A673 (cell line): ENCODE data around the gene CHRNA9. TPM values are rescaled to one million over a fixed set of nuclear protein-coding genes. Genes with fewer than 3 reads are reported as not detected.

Experiments
- BruUV-seq: library from RNA; stranded (reverse); fragments of 400-500 nt; replicated peaks from 2 replicates; lab custom pipeline; 2021; lab: Mats Ljungman, UMichigan
- CTCF ChIA-PET: fragments of 300-600 bp; sonication (Branson Sonifier 250); formaldehyde crosslinking; loops from one replicate; lab custom pipeline; 2022; ENCODE audit warnings: antibody characterized with exemption; lab: Charles Lee
- POLR2A ChIA-PET: fragments of 300-600 bp; sonication (Branson Sonifier 250); formaldehyde crosslinking; loops from one replicate; lab custom pipeline; 2022; ENCODE audit warnings: antibody characterized with exemption; ENCODE audit not compliant: low non-redundant PET; lab: Charles Lee
- DNase-seq: peaks from one replicate; pipeline ENCODE4 v3.0.0-alpha.2; 2015; ENCODE audit warnings: low spot score
- H3K27ac ChIP-seq: fragments of 200-600 bp; sonication (generic); 2 replicates; pipeline ENCODE4 v1.5.1; 2016; ENCODE audit warnings: mixed run types, low read depth, mild to moderate bottlenecking, mixed read lengths, antibody characterized with exemption, low read length; ENCODE audit not compliant: poor library complexity, severe bottlenecking
- H3K27me3 ChIP-seq: fragments of 200-600 bp; sonication (generic); replicated peaks from 2 replicates; pipeline ENCODE4 v1.6.1; 2017; ENCODE audit warnings: mixed run types, low read depth, mild to moderate bottlenecking, mixed read lengths, antibody characterized with exemption, low read length; ENCODE audit not compliant: insufficient read depth, poor library complexity
- H3K36me3 ChIP-seq: fragments of 200-600 bp; sonication (generic); 2 replicates; pipeline ENCODE4 v1.6.1; 2016; ENCODE audit warnings: mixed run types, mild to moderate bottlenecking, mixed read lengths, antibody characterized with exemption, low read length; ENCODE audit not compliant: insufficient read depth, poor library complexity, severe bottlenecking
- H3K4me1 ChIP-seq: fragments of 200-600 bp; sonication (generic); 2 replicates; pipeline ENCODE4 v1.6.1; 2017; ENCODE audit warnings: mixed run types, mild to moderate bottlenecking, mixed read lengths, antibody characterized with exemption, low read length; ENCODE audit not compliant: insufficient read depth, poor library complexity, severe bottlenecking
- H3K4me3 ChIP-seq: fragments of 200-600 bp; sonication (generic); 2 replicates; pipeline ENCODE4 v1.5.1; 2016; ENCODE audit warnings: low read depth, mixed run types, mild to moderate bottlenecking, mixed read lengths, low read length; ENCODE audit not compliant: poor library complexity, severe bottlenecking
- H3K9me3 ChIP-seq: fragments of 200-600 bp; sonication (generic); 2 replicates; pipeline ENCODE4 v1.6.1; 2016; ENCODE audit warnings: mixed run types, low read depth, mild to moderate bottlenecking, mixed read lengths, antibody characterized with exemption, low read length; ENCODE audit not compliant: poor library complexity, severe bottlenecking
- EZH2 ChIP-seq: fragments of 200-600 bp; sonication (generic); IDR thresholded peaks from 2 replicates; pipeline ENCODE4 v1.6.1; 2017; ENCODE audit warnings: borderline replicate concordance, low read depth, mild to moderate bottlenecking, mixed read lengths, antibody characterized with exemption, low read length; ENCODE audit not compliant: poor library complexity, severe bottlenecking
- intact Hi-C: fragments of 100-400 bp; cut with micrococcal nuclease; formaldehyde crosslinking; loops from one replicate; pipeline ENCODE4 v1.10.0; 2022; ENCODE audit not compliant: unreplicated experiment
- total RNA-seq: library from RNA; stranded (reverse); gene quantifications from 2 replicates; pipeline ENCODE4 v1.2.3, GENCODE V29; 2021
- TF ChIP-seq, protein P1 (sequence below): fragments of 300-800, 200-600 bp; sonication (generic); conservative IDR thresholded peaks from 2 replicates; pipeline ENCODE4 v1.5.1; 2017; ENCODE audit warnings: low read depth, mild to moderate bottlenecking, antibody characterized with exemption, low read length, moderate library complexity, mixed read lengths

The CHRNA9 gene
- total RNA-seq, 1 experiment from 2014 or later = 1.5 TPM

DNA sequence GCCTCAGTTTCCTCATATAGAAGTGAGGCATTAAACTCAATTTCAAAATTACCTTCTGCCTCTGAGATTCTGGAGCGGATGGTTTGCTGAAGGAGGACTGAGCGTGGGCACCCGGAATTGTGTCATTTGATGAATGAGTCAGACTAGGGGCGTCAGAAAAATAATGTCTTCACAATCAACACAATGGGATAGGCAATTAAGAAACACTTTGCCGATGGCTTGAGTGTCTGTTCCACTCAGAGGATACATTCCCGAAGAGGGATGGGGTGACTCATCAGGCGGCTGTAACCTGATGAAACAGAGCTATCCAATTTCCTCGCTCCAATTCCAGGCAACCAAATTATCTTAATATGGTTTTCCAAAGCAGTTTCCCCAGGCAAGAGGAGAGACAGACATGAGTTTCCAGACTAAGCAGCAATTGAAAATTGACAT is 1.2 kb upstream of the CHRNA9 start:
- Histone ChIP-seq H3K4me1 (peaks cover 36% of the 10 kb centered on the region), H3K27me3 (no peaks in the 10 kb centered on the region), H3K36me3 (no peaks in the 10 kb centered on the region), H3K4me3 (no peak overlapping the region), H3K27ac (peak overlapping the region; percentile 72), H3K9me3 (no peaks in the 10 kb centered on the region)
- BruUV-seq = no TSS peak
- intact Hi-C loops = no loop called here
- DNase-seq = peak; percentile 94
- CTCF ChIA-PET = interaction anchor here (0.7 to 2.5 kb wide), 2 partner anchors 9 to 17 kb away, joined by 4 to 20 read pairs; no protein-coding TSS in a partner anchor
- POLR2A ChIA-PET = interaction anchor here (0.8 kb wide), 1 partner anchor 62 kb away, joined by 9 read pairs; no protein-coding TSS in a partner anchor
- TF ChIP-seq, protein P1, sequence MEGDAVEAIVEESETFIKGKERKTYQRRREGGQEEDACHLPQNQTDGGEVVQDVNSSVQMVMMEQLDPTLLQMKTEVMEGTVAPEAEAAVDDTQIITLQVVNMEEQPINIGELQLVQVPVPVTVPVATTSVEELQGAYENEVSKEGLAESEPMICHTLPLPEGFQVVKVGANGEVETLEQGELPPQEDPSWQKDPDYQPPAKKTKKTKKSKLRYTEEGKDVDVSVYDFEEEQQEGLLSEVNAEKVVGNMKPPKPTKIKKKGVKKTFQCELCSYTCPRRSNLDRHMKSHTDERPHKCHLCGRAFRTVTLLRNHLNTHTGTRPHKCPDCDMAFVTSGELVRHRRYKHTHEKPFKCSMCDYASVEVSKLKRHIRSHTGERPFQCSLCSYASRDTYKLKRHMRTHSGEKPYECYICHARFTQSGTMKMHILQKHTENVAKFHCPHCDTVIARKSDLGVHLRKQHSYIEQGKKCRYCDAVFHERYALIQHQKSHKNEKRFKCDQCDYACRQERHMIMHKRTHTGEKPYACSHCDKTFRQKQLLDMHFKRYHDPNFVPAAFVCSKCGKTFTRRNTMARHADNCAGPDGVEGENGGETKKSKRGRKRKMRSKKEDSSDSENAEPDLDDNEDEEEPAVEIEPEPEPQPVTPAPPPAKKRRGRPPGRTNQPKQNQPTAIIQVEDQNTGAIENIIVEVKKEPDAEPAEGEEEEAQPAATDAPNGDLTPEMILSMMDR = no peak
- TF ChIP-seq EZH2 = no peak

DNA sequence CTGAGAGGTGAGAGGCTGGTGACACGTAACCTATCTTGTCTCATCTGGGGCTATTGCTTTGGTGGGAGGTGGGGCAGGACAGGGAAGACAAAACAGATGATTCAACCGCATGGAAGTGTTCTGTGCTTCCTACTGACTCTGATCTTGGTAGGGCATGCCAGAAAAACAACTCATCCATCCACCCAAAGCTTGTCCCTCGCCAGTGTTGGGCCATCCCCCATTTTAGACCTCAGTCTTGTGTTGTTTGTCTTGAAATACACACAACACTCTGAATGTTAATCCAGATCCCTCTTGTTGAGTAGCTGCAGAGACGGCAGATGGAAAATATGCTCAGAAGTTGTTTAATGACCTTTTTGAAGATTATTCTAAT is 377 bp downstream of the CHRNA9 start:
- TF ChIP-seq EZH2 = no peak
- TF ChIP-seq, protein P1 = no peak
- intact Hi-C loops = no loop called here
- Histone ChIP-seq H3K4me1 (peaks cover 36% of the 10 kb centered on the region), H3K36me3 (no peaks in the 10 kb centered on the region), H3K27me3 (no peaks in the 10 kb centered on the region), H3K4me3 (no peak overlapping the region), H3K27ac (no peak overlapping the region), H3K9me3 (no peaks in the 10 kb centered on the region)
- DNase-seq = no peak
- BruUV-seq = no TSS peak
- ChIA-PET CTCF (no interaction called here), POLR2A (no interaction called here)

DNA sequence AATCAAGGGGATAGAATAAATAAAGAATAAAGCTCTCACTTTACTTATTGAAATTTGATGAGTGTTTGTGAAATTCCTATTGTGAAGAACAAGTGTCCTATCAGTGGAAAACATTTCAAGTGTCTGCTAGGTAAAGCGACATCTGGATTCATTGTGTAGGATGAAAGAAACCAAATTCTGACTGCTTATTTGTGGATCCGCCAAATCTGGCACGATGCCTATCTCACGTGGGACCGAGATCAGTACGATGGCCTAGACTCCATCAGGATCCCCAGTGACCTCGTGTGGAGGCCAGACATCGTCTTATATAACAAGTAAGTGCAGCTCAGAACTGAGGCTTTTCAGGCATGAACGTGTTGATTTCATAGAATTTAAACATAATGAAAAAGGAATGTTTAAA is 1.9 kb downstream of the CHRNA9 start:
- TF ChIP-seq EZH2 = no peak
- TF ChIP-seq, protein P1 = no peak
- H3K36me3 ChIP-seq = no peaks in the 10 kb centered on the region
- H3K27ac ChIP-seq = no peak overlapping the region
- DNase-seq = no peak
- POLR2A ChIA-PET = no interaction called here
- H3K27me3 ChIP-seq = no peaks in the 10 kb centered on the region
- intact Hi-C loops = no loop called here
- no TSS peak for BruUV-seq
- CTCF ChIA-PET = no interaction called here
- no peaks in the 10 kb centered on the region for H3K9me3 ChIP-seq
- peaks cover 24% of the 10 kb centered on the region for H3K4me1 ChIP-seq
- no peak overlapping the region for H3K4me3 ChIP-seq
